Endothelial cell of umbilical vein (primary cell): Measurements from ENCODE around the gene SUMF1. TPM values are rescaled to one million over a fixed set of nuclear protein-coding genes. Genes with fewer than 3 reads are reported as not detected.

Experiments used
- BruUV-seq: library from RNA; stranded (reverse); fragments of 400-500 nt; replicated peaks from 2 replicates; lab custom pipeline; 2021; lab: Mats Ljungman, UMichigan
- CTCF ChIA-PET: fragments of 300-600, 350-600 bp; sonication (Branson Sonifier 250); formaldehyde crosslinking; loops from one replicate; lab custom pipeline; 2021; ENCODE audit warnings: antibody characterized with exemption, inconsistent platforms; lab: Charles Lee
- POLR2A ChIA-PET: fragments of 300-600, 350-600 bp; sonication (Branson Sonifier 250); formaldehyde crosslinking; loops from one replicate; lab custom pipeline; 2021; ENCODE audit warnings: antibody characterized with exemption, inconsistent platforms; lab: Charles Lee
- DNase-seq: peaks from one replicate; pipeline ENCODE4 v3.0.0-alpha.2; 2011; ENCODE audit warnings: low read depth, low spot score
- FAIRE-seq: peaks from 2 replicates; lab custom pipeline; 2011; peaks lifted over from hg19 to GRCh38; lab: Jason Lieb, UNC
- H2AFZ ChIP-seq: 2 replicates; pipeline ENCODE4 v1.6.0; 2012; ENCODE audit warnings: low read depth, low read length, control low read depth, inconsistent platforms
- H3K27ac ChIP-seq: 2 replicates; pipeline ENCODE4 v1.5.1; 2011; ENCODE audit warnings: low read depth, mild to moderate bottlenecking, control low read depth, low read length, moderate library complexity; ENCODE audit not compliant: insufficient read depth
- H3K27me3 ChIP-seq, 2 experiments: 2 replicates each; pipeline versions ENCODE4 v1.6.0 to v1.6.1; 2011; ENCODE audit warnings: low read length in 2 of 2, mixed read lengths in 1 of 2; ENCODE audit not compliant: control insufficient read depth in 2 of 2, insufficient read depth in 2 of 2
- H3K36me3 ChIP-seq, 2 experiments: 2 replicates in 1 of 2; 3 replicates in 1 of 2; pipeline ENCODE4 v1.5.1; 2011; ENCODE audit warnings: low read length in 2 of 2, mild to moderate bottlenecking in 1 of 2, moderate library complexity in 1 of 2; ENCODE audit not compliant: control insufficient read depth in 2 of 2, insufficient read depth in 2 of 2; ENCODE audit errors: extremely low read depth in 1 of 2
- H3K4me1 ChIP-seq: 3 replicates; pipeline ENCODE4 v1.5.1; 2011; ENCODE audit warnings: mild to moderate bottlenecking, low read length; ENCODE audit not compliant: control insufficient read depth, insufficient read depth; ENCODE audit errors: extremely low read depth
- H3K4me2 ChIP-seq: 2 replicates; pipeline ENCODE4 v1.6.1; 2011; ENCODE audit warnings: low read length, control low read depth, mixed read lengths; ENCODE audit not compliant: insufficient read depth
- H3K4me3 ChIP-seq, 3 experiments: fragments of 200-600 bp in 1 of 3; sonication (generic), shearing (Covaris generic) in 1 of 3; replicated peaks in 1 of 3; 2 replicates each; pipeline ENCODE4 v1.5.1; 2011 to 2016; ENCODE audit warnings: control low read depth in 3 of 3, low read length in 3 of 3, mild to moderate bottlenecking in 2 of 3, inconsistent platforms in 1 of 3, low read depth in 1 of 3, moderate library complexity in 1 of 3; ENCODE audit not compliant: insufficient read depth in 1 of 3
- H3K79me2 ChIP-seq: 2 replicates; pipeline ENCODE4 v1.6.0; 2012; ENCODE audit warnings: low read length, inconsistent platforms; ENCODE audit not compliant: control insufficient read depth, insufficient read depth
- H3K9ac ChIP-seq: replicated peaks from 2 replicates; pipeline ENCODE3; 2011; ENCODE audit warnings: low read length, control low read depth; ENCODE audit not compliant: insufficient read depth; ENCODE audit errors: extremely low read depth
- H3K9me1 ChIP-seq: replicated peaks from 3 replicates; pipeline ENCODE4 v1.6.0; 2011; ENCODE audit warnings: mild to moderate bottlenecking, low read length; ENCODE audit not compliant: control insufficient read depth, insufficient read depth; ENCODE audit errors: extremely low read depth
- H3K9me3 ChIP-seq: replicated peaks from 2 replicates; pipeline ENCODE4 v1.5.1; 2012; ENCODE audit warnings: low read length, inconsistent platforms; ENCODE audit not compliant: control insufficient read depth, insufficient read depth
- H4K20me1 ChIP-seq: replicated peaks from 2 replicates; pipeline ENCODE3; 2011; ENCODE audit warnings: mild to moderate bottlenecking, low read length; ENCODE audit not compliant: control insufficient read depth, insufficient read depth; ENCODE audit errors: extremely low read depth
- CTCF ChIP-seq, 2 donors: IDR thresholded peaks; 1 replicate in 1 of 2; 2 replicates in 1 of 2; pipeline ENCODE4 v1.5.1; 2011; ENCODE audit warnings: low read length in 2 of 2, mild to moderate bottlenecking in 2 of 2, moderate library complexity in 2 of 2, control low read depth in 1 of 2, inconsistent platforms in 1 of 2, low read depth in 1 of 2; ENCODE audit not compliant: insufficient read depth in 1 of 2; ENCODE audit errors: extremely low read depth in 1 of 2
- EZH2 ChIP-seq: IDR thresholded peaks from 2 replicates; pipeline ENCODE4 v1.6.1; 2012; ENCODE audit warnings: borderline replicate concordance, low read depth, mild to moderate bottlenecking, moderate library complexity, low read length, inconsistent platforms; ENCODE audit not compliant: severe bottlenecking
- FOS ChIP-seq: IDR thresholded peaks from 2 replicates; pipeline ENCODE4 v1.6.1; 2011; ENCODE audit warnings: mild to moderate bottlenecking, low read length, moderate library complexity, borderline replicate concordance; ENCODE audit not compliant: insufficient read depth
- MYC ChIP-seq: IDR thresholded peaks from one replicate; pipeline ENCODE4 v1.6.1; 2011; ENCODE audit warnings: mild to moderate bottlenecking, low read depth, low read length
- POLR2A ChIP-seq: IDR thresholded peaks from 2 replicates; pipeline ENCODE4 v1.6.1; 2012; ENCODE audit warnings: low read depth, mild to moderate bottlenecking, control low read depth, low read length
- POLR2AphosphoS5 ChIP-seq: IDR thresholded peaks from 2 replicates; pipeline ENCODE4 v1.6.1; 2012; ENCODE audit warnings: low read depth, mild to moderate bottlenecking, control low read depth, low read length, moderate library complexity; ENCODE audit not compliant: insufficient read depth
- dilution Hi-C: fragments of 300-500 bp; cut with MboI; formaldehyde crosslinking; loops from one replicate; pipeline ENCODE4 v1.15.0; 2019; ENCODE audit warnings: low sequenced_read_pairs; ENCODE audit not compliant: extremely low pct_ligation_motif_present
- intact Hi-C: fragments of 100-400 bp; cut with micrococcal nuclease; formaldehyde crosslinking; loops from one replicate; pipeline ENCODE4 v1.10.0; 2022
- polyA plus RNA-seq, 4 experiments: library from polyadenylated mRNA; depleted of rRNA in 3 of 4; stranded (reverse) in 3 of 4; unstranded in 1 of 4; fragments of >200 nt; gene quantifications; 2 replicates each; pipeline versions ENCODE4 v1.2.1 to v1.2.3, GENCODE V29; 2011 to 2012; ENCODE audit warnings: missing spikeins in 1 of 4
- total RNA-seq: library from RNA; stranded (reverse); gene quantifications from 2 replicates; pipeline ENCODE4 v1.2.3, GENCODE V29; 2021

Gene SUMF1
- total and polyA plus RNA-seq, 2 donors (not counting 3 experiments of a cell fraction or from before 2014, with no cell fraction given), result 31.5 to 46.8 TPM

- TF ChIP-seq POLR2A (no peak), POLR2AphosphoS5 (no peak), CTCF (IDR thresholded peaks at IDR 0.05; ENCODE audit: extremely low read depth in 1 of 2, insufficient read depth in 1 of 2, low read depth in 1 of 2, low read length in 2 of 2) (peak; percentile 48 to 67)
- no peaks in the 10 kb centered on the region for H3K36me3 ChIP-seq
- no TSS peak for BruUV-seq
- POLR2A ChIA-PET, result interaction anchor here (0.6 to 2.0 kb wide), 3 partner anchors 117 to 160 kb away, joined by 3 to 9 read pairs (median 4); partner anchors contain the start of genes ITPR1 and SUMF1
- peak overlapping the region; percentile 86 for H3K27ac ChIP-seq
- H3K9me3 ChIP-seq, result no peaks in the 10 kb centered on the region
- no peaks in the 10 kb centered on the region for H4K20me1 ChIP-seq
- H3K9me1 ChIP-seq, result no peaks in the 10 kb centered on the region
- CTCF ChIA-PET, result interaction anchor here (0.6 to 8.1 kb wide), 87 partner anchors 10 to 1151 kb away, joined by 3 to 348 read pairs (median 5); partner anchors contain the start of genes ITPR1 and SUMF1
- peak; percentile 74 for FAIRE-seq
- peak overlapping the region; percentile 84 for H2AFZ ChIP-seq
- H3K27me3 ChIP-seq, result no peaks in the 10 kb centered on the region
- no peak for DNase-seq
- peak overlapping the region; percentile 96 for H3K4me2 ChIP-seq
- H3K9ac ChIP-seq, result peak overlapping the region; percentile 95
- dilution Hi-C loops, result no loop called here
- intact Hi-C loops, result loop anchor here (1.0 to 5.0 kb wide), 8 partner anchors 44 to 627 kb away; partner anchors contain the start of genes BHLHE40, ITPR1 and SUMF1
- H3K4me3 ChIP-seq, result peak overlapping the region; percentile 26 to 75 (median 49)
- H3K79me2 ChIP-seq, result no peaks in the 10 kb centered on the region
- peaks cover 13% of the 10 kb centered on the region for H3K4me1 ChIP-seq
These were observed 116.3 kb downstream of the SUMF1 start for GRCh38 chr3:4350789-4351163.

- Histone ChIP-seq H4K20me1 (no peaks in the 10 kb centered on the region), H2AFZ (no peak overlapping the region), H3K9ac (no peak overlapping the region), H3K79me2 (no peaks in the 10 kb centered on the region), H3K4me2 (no peak overlapping the region), H3K27ac (no peak overlapping the region), H3K36me3 (no peaks in the 10 kb centered on the region), H3K27me3 (no peaks in the 10 kb centered on the region), H3K9me3 (no peaks in the 10 kb centered on the region), H3K4me3 (no peak overlapping the region), H3K4me1 (no peaks in the 10 kb centered on the region), H3K9me1 (no peaks in the 10 kb centered on the region)
- dilution Hi-C loops (no loop called here), intact Hi-C loops (no loop called here)
- DNase-seq (no peak), FAIRE-seq (no peak)
- no TSS peak for BruUV-seq
- POLR2A ChIA-PET, result no interaction called here
- CTCF ChIA-PET, result interaction anchor here (1.9 to 5.2 kb wide), 2 partner anchors 8 to 290 kb away, joined by 13 to 37 read pairs; no protein-coding TSS in a partner anchor
- no peak for TF ChIP-seq MYC
- no peak for TF ChIP-seq EZH2
- TF ChIP-seq FOS, result no peak
These were observed 123.8 kb downstream of the SUMF1 start for GRCh38 chr3:4343258-4343657.
